ENCODE results near the gene HOMEZ. TPM values are rescaled to one million over a fixed set of nuclear protein-coding genes. Genes with fewer than 3 reads are reported as not detected.

Gene HOMEZ
- polyA plus RNA-seq, 2 of the 4 experiments (the other 2 are of a cell fraction) = 7.7 to 9.2 TPM

DNA sequence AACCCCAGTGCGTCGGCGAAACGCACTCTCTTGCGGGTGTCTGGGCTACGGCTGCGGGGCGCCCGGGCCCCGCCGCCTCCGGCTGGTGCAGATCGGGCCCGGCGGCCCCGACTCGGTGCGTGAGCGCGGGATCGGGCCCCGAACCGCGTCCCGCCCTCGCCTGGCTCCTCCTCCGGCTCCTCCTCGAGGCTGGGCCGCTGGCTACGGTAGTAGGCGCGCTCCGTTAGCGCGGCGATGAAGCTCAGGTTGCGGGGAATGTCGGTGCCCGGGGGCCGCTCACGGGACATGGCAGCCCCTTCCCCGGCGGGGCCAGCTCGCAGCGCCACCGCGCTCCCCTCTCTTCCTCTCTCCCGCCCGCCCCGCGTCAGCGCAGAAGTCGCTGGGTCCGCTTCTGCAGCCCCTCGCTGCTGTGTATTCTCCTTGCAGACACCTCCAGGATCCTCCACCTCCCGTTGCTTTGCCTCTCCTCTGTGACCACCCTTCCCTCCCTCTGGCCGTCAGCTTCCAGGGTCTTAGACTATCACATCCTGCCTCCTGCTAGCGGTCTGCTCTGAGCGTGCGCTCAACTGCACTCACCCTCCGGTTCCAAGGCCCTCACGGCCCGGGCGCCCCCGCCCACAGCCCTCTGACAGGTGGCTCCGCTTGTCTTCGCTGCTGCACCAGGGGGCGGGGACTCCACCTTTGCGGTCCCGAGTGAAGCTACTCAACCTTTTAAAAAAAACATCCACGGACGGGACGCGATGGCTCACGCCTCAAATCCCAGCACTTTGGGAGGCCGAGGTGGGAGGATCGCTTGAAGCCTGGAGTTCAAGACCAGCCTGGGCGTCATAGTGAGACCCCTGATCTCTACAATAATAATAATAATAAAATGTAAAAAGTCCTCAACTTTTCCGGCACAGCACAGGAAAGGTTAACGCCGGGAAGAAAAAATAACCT lies 16.6 kb upstream of the HOMEZ start, which contains the start of gene PPP1R3E:
TSS of gene PPP1R3E (minus strand) at position 570 of the 936 bp plus-strand sequence. CDS start at position 287, 283 bp downstream.
- peak within 1 kb of the TSS; percentile 58 for H3K4me3 ChIP-seq
- peak; percentile 40 to 74 for DNase-seq (ENCODE audit: low read depth in 1 of 2, low spot score in 1 of 2)
- peaks cover 24% of the 10 kb centered on the region for H3K4me1 ChIP-seq
- ChIA-PET CTCF (interaction anchor here (0.6 to 12.8 kb wide), 10 partner anchors 8 to 202 kb away, joined by 3 to 254 read pairs (median 12); partner anchors contain the start of genes HOMEZ and PABPN1), POLR2A (interaction anchor here (0.6 to 4.1 kb wide), 8 partner anchors 9 to 913 kb away, joined by 3 to 40 read pairs (median 6); partner anchors contain the start of genes ACIN1, C14orf119, HOMEZ and MDP1)
- no peaks in the 10 kb centered on the region for H3K9me3 ChIP-seq
- no peak for FAIRE-seq
- H3K4me2 ChIP-seq = peak within 1 kb of the TSS; percentile 84
- peak; percentile 65 to 76 for ATAC-seq
- WGBS (ENCODE audit: missing lambda C conversion rate) = 5% methylated on average over 64 of the region's 81 CpGs
- peak within 1 kb of the TSS; percentile 92 for H3K27ac ChIP-seq
- TF ChIP-seq GATA3 (IDR thresholded peaks at IDR 0.05; ENCODE audit: borderline replicate concordance) = no peak
- TF ChIP-seq PHF8 (IDR thresholded peaks at IDR 0.05; ENCODE audit: borderline replicate concordance, low read depth) = peak; percentile 59
- TF ChIP-seq HEYL (CRISPR knock-in tag; IDR thresholded peaks at IDR 0.05) = 0 out of 2 replicates have a peak, but pooled peaks have one; percentile 23
- no peak for TF ChIP-seq EP300 (IDR thresholded peaks at IDR 0.05)
- no peak for TF ChIP-seq RAD21 (conservative IDR thresholded peaks at IDR 0.05 in 1 of 2, IDR thresholded peaks at IDR 0.05 in 1 of 2)
- TF ChIP-seq JUN (IDR thresholded peaks at IDR 0.05) = 0 out of 5 replicates have a peak, but pooled peaks of 1 of the 2 experiments have one; percentile 4

GRCh38 chr14:23301969-23302289 lies 16.0 kb upstream of the HOMEZ start:
- Histone ChIP-seq H3K4me3 (peak overlapping the region; percentile 58), H3K4me1 (peaks cover 23% of the 10 kb centered on the region), H3K27ac (peak overlapping the region; percentile 92), H3K4me2 (peak overlapping the region; percentile 84), H3K9me3 (no peaks in the 10 kb centered on the region)
- DNase-seq (ENCODE audit: low read depth in 1 of 2, low spot score in 1 of 2) (no peak), ATAC-seq (peak; percentile 49 to 50), FAIRE-seq (no peak)
- POLR2A ChIA-PET = interaction anchor here (0.6 to 4.1 kb wide), 9 partner anchors 9 to 914 kb away, joined by 3 to 40 read pairs (median 5); partner anchors contain the start of genes ACIN1, C14orf119, HOMEZ and MDP1
- CTCF ChIA-PET = interaction anchor here (1.0 to 12.8 kb wide), 7 partner anchors 8 to 257 kb away, joined by 3 to 254 read pairs (median 15); partner anchors contain the start of genes HOMEZ and PABPN1
- 0% methylated on average over 6 of the region's 25 CpGs for WGBS (ENCODE audit: missing lambda C conversion rate)
- peak in 1 of 2 experiments; percentile 55; a peak in 2 of 5 replicates for TF ChIP-seq JUN (IDR thresholded peaks at IDR 0.05)
- peak; percentile 40; the same call in 1 of the 2 replicates for TF ChIP-seq MYC (IDR thresholded peaks at IDR 0.05; ENCODE audit: borderline replicate concordance, low read length)
- TF ChIP-seq FOXS1 (CRISPR knock-in tag; IDR thresholded peaks at IDR 0.05) = no peak
- TF ChIP-seq NPAS2 (CRISPR knock-in tag; IDR thresholded peaks at IDR 0.05; ENCODE audit: borderline replicate concordance) = peak; percentile 14; the same call in 1 of the 2 replicates
- TF ChIP-seq SMC3 (IDR thresholded peaks at IDR 0.05) = no peak
- peak; percentile 96 for TF ChIP-seq MAX (IDR thresholded peaks at IDR 0.05)
- TF ChIP-seq ZFP36 (IDR thresholded peaks at IDR 0.05; ENCODE audit: borderline replicate concordance, partially characterized antibody) = peak; percentile 1
- no peak for TF ChIP-seq CHD2 (IDR thresholded peaks at IDR 0.05; ENCODE audit: low read length, partially characterized antibody)
- TF ChIP-seq MAFK (IDR thresholded peaks at IDR 0.05; ENCODE audit: partially characterized antibody) = no peak
- TF ChIP-seq TFCP2L1 (CRISPR knock-in tag; IDR thresholded peaks at IDR 0.05) = peak; percentile 73
- TF ChIP-seq TP53 (CRISPR knock-in tag; IDR thresholded peaks at IDR 0.05) = peak; percentile 85
- TF ChIP-seq SREBF2 (IDR thresholded peaks at IDR 0.05) = no peak
- TF ChIP-seq FOSB (CRISPR knock-in tag; IDR thresholded peaks at IDR 0.05) = no peak
- TF ChIP-seq, protein P1, sequence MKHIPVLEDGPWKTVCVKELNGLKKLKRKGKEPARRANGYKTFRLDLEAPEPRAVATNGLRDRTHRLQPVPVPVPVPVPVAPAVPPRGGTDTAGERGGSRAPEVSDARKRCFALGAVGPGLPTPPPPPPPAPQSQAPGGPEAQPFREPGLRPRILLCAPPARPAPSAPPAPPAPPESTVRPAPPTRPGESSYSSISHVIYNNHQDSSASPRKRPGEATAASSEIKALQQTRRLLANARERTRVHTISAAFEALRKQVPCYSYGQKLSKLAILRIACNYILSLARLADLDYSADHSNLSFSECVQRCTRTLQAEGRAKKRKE (CRISPR knock-in tag; IDR thresholded peaks at IDR 0.05; ENCODE audit: low read depth) = peak; percentile 63; the same call in 1 of the 2 replicates
- TF ChIP-seq, protein P2, sequence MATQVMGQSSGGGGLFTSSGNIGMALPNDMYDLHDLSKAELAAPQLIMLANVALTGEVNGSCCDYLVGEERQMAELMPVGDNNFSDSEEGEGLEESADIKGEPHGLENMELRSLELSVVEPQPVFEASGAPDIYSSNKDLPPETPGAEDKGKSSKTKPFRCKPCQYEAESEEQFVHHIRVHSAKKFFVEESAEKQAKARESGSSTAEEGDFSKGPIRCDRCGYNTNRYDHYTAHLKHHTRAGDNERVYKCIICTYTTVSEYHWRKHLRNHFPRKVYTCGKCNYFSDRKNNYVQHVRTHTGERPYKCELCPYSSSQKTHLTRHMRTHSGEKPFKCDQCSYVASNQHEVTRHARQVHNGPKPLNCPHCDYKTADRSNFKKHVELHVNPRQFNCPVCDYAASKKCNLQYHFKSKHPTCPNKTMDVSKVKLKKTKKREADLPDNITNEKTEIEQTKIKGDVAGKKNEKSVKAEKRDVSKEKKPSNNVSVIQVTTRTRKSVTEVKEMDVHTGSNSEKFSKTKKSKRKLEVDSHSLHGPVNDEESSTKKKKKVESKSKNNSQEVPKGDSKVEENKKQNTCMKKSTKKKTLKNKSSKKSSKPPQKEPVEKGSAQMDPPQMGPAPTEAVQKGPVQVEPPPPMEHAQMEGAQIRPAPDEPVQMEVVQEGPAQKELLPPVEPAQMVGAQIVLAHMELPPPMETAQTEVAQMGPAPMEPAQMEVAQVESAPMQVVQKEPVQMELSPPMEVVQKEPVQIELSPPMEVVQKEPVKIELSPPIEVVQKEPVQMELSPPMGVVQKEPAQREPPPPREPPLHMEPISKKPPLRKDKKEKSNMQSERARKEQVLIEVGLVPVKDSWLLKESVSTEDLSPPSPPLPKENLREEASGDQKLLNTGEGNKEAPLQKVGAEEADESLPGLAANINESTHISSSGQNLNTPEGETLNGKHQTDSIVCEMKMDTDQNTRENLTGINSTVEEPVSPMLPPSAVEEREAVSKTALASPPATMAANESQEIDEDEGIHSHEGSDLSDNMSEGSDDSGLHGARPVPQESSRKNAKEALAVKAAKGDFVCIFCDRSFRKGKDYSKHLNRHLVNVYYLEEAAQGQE (IDR thresholded peaks at IDR 0.05) = no peak
- TF ChIP-seq EHMT2 (IDR thresholded peaks at IDR 0.05; ENCODE audit: low read depth) = no peak
- peak; percentile 90 for TF ChIP-seq POLR2A (IDR thresholded peaks at IDR 0.05; ENCODE audit: low read length)
- TF ChIP-seq, protein P3, sequence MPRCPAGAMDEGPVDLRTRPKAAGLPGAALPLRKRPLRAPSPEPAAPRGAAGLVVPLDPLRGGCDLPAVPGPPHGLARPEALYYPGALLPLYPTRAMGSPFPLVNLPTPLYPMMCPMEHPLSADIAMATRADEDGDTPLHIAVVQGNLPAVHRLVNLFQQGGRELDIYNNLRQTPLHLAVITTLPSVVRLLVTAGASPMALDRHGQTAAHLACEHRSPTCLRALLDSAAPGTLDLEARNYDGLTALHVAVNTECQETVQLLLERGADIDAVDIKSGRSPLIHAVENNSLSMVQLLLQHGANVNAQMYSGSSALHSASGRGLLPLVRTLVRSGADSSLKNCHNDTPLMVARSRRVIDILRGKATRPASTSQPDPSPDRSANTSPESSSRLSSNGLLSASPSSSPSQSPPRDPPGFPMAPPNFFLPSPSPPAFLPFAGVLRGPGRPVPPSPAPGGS (IDR thresholded peaks at IDR 0.05) = peak; percentile 45; the same call in 1 of the 3 replicates
- 0 out of 2 replicates have a peak, but pooled peaks have one; percentile 49 for TF ChIP-seq HOXB13 (CRISPR knock-in tag; IDR thresholded peaks at IDR 0.05; ENCODE audit: low read depth)
- TF ChIP-seq HES2 (IDR thresholded peaks at IDR 0.05) = no peak
- no peak for TF ChIP-seq CBX2 (IDR thresholded peaks at IDR 0.05; ENCODE audit: borderline replicate concordance, low read depth)
- TF ChIP-seq PHF8 (IDR thresholded peaks at IDR 0.05; ENCODE audit: borderline replicate concordance, low read depth) = peak; percentile 94
- TF ChIP-seq MAZ (IDR thresholded peaks at IDR 0.05; ENCODE audit: borderline replicate concordance, low read depth, low read length) = no peak
- no peak for TF ChIP-seq RAD21 (conservative IDR thresholded peaks at IDR 0.05 in 1 of 2, IDR thresholded peaks at IDR 0.05 in 1 of 2)
- peak; percentile 72; the same call in 1 of the 2 replicates for TF ChIP-seq HOXB5 (CRISPR knock-in tag; IDR thresholded peaks at IDR 0.05)
